IPS-18c (cell line): ENCODE results near the gene TGM2.

Experiments
- H3K4me3 ChIP-seq: 2 replicates; pipeline ENCODE4 v1.7.0; 2013; ENCODE audit warnings: low read depth, mild to moderate bottlenecking, low read length, moderate library complexity; ENCODE audit not compliant: insufficient read depth
- H3K9me3 ChIP-seq: one replicate; pipeline ENCODE4 v1.6.1; 2013; ENCODE audit warnings: mild to moderate bottlenecking, low read length, moderate library complexity; ENCODE audit not compliant: control insufficient read depth, insufficient read depth

The TGM2 gene

GRCh38 chr20:38119446-38119845 lies 45.6 kb downstream of the TGM2 start:
- no peaks in the 10 kb centered on the region for H3K9me3 ChIP-seq
- H3K4me3 ChIP-seq, result no peak overlapping the region

- no peak overlapping the region for H3K4me3 ChIP-seq
- H3K9me3 ChIP-seq, result no peaks in the 10 kb centered on the region
These were observed 47.4 kb downstream of the TGM2 start for GRCh38 chr20:38117635-38118034.

DNA sequence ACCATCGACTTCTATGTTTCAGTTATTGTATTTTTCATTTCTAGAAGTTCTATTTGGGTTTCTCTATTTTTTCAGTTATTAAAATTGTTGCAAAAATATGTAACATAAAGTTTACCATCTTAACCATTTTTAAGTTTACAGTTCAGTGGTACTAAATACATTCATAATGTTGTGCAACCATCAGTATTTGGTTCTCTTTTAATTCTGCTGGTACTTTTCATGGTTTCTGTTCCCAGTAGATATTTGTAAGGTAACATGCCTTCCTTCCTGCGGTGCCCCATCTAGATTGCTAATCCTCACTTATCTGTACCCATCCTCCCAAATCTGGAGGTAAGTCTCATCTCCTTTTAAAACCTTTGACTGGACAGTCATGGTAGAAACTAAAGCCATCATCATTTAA lies 47.9 kb downstream of the TGM2 start:
- H3K4me3 ChIP-seq, result no peak overlapping the region
- H3K9me3 ChIP-seq, result no peaks in the 10 kb centered on the region

DNA sequence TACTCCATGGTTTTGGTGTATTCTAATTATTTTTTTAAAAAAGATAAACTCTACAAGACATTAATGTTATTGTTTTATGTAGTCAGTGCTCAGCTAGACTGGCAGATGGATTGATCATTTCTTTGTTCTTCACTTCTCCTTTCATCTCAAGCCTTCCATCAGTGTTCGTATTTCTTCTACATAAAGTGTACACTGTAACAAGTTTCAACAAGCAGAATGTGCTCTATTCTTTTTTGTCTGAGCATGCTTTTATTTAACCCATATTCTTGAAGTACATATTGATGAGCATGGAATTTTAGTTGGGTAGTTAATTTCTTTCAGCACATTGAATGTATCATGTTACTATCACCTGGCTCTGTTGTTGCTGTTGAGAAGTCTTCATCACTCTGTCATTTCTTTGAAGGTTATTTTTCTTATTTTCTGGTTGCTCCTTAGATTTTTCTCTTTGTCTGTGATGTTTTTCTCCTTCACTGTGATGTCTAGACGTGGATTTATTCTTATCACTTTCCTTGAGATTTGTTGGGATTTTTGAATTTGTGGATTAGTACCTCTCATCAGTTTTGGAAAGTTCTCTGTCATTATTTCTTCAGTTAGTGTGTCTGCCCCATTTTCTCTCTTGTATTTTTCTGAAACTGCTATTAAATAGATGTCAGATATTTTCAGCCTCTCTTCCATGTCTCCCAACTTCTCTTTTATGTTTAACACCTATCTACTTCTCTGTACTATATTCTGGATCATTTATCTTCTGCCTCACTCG lies 48.5 kb downstream of the TGM2 start:
- no peaks in the 10 kb centered on the region for H3K9me3 ChIP-seq
- no peak overlapping the region for H3K4me3 ChIP-seq

DNA sequence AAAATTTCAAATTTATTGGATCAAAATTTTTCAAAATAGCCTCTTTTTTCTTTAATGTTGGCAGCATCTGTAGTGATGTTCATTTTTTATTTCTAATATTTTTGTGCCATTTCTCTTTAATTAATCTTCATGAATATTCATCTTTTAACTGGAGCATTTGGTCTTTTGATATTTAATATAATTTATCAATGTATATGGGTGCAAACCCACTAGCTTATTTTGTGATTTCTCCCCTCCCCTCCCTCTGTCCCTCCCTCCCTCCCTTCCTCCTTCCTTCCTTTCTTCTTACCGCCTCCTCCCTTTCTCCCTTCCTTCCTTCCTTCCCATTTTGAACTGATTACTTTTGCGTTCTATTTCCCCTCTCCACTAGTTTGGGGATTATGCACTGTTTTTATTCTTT lies 49.2 kb downstream of the TGM2 start:
- Histone ChIP-seq H3K4me3 (no peak overlapping the region), H3K9me3 (no peaks in the 10 kb centered on the region)

GRCh38 chr20:38115205-38115604 lies 49.9 kb downstream of the TGM2 start:
- no peak overlapping the region for H3K4me3 ChIP-seq
- no peaks in the 10 kb centered on the region for H3K9me3 ChIP-seq

- Histone ChIP-seq H3K4me3 (no peak overlapping the region), H3K9me3 (no peaks in the 10 kb centered on the region)
These were observed 50.7 kb downstream of the TGM2 start for GRCh38 chr20:38114353-38114791.

- no peak overlapping the region for H3K4me3 ChIP-seq
- no peaks in the 10 kb centered on the region for H3K9me3 ChIP-seq
These were observed 51.4 kb downstream of the TGM2 start for GRCh38 chr20:38113401-38114325.

DNA sequence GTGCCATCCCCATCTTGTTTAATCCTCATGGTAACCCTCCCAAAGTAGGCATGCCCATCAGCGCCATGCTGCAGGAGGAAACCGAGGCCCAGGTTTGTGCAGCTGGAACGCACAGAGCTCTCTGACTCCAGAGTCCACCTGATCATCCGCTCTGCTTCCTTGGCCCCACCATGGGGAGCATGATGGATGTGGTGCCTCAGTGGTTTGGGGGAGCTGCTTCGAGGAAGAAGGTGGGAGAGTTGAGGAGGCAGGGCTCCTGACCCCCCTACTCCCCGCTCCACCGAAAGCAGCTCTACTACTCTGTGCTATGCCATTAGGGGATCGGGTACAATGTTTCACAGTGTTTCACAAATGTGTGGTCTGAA lies 52.2 kb downstream of the TGM2 start:
- no peaks in the 10 kb centered on the region for H3K9me3 ChIP-seq
- H3K4me3 ChIP-seq, result no peak overlapping the region

DNA sequence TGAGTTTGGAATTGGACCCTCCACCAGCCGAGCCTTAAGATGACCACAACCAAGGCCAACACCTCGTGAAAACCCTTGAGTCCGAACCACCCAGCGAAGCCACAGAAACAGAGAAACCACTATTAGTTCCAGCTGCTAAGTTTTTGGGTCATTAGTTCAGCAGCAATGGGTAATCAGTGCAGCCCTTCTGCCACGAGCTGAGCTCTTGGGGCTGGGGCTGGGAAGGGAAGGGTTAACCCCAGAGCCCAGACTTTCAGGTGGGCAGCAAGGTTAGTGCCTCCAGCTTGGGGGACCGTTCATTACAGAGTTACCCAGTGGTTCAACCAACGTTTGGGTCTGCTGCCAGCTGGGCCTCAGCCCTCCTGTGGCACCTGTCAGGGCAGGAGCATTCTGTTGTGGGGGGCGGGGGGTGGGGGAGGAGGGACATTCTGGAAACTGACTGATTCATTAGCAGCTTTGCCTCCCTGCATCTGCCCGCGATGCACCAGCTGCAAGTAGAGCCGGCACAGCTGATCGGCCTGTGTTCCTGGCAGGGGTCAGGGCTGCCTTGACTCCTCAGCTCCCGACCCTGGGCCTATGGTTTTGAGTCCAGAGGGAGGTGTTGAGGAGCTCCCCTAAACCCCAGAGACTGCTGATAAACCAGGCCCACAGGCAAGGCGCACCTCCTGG lies 52.7 kb downstream of the TGM2 start:
- Histone ChIP-seq H3K4me3 (no peak overlapping the region), H3K9me3 (no peaks in the 10 kb centered on the region)

DNA sequence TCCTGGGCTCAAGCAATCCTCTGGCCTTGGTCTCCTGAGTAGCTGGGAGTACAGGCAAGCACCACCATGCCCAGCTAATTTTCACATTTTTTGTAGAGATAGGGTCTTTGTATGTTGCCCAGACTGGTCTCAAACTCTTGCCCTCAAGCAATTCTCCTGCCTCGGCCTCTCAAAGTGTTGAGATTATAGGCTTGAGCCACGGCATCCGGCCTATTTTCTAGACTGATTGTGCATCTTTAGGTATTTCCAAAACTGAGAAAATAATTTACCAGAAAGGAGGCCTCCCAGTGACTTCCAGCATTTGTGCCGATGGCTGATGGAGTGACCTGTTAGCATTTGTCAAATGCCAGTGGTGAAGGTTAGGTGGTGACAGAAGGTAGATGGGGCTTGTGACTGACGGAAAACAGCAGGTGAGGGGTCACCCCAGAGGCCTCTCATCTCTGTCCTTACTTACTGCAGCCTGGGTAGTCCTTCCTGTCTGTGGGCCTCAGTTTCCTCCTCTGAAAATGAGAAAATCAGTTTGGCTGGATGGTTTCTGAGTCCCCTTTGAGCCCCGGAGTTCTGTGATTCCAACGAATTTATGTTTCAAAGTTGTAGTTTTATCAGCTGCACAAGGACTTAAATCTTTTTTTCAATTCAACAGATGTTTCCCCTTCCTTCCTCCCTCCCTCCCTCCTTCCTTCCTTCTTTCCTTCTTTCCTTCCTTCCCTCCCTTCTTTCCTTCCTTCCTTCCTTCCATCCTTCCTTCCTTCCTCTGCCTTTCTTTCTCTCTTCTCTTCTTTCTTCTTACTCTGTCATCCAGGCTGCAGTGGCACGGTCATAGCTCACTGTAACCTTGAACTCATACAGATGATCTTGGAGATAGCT lies 53.5 kb downstream of the TGM2 start:
- Histone ChIP-seq H3K9me3 (no peaks in the 10 kb centered on the region), H3K4me3 (no peak overlapping the region)

DNA sequence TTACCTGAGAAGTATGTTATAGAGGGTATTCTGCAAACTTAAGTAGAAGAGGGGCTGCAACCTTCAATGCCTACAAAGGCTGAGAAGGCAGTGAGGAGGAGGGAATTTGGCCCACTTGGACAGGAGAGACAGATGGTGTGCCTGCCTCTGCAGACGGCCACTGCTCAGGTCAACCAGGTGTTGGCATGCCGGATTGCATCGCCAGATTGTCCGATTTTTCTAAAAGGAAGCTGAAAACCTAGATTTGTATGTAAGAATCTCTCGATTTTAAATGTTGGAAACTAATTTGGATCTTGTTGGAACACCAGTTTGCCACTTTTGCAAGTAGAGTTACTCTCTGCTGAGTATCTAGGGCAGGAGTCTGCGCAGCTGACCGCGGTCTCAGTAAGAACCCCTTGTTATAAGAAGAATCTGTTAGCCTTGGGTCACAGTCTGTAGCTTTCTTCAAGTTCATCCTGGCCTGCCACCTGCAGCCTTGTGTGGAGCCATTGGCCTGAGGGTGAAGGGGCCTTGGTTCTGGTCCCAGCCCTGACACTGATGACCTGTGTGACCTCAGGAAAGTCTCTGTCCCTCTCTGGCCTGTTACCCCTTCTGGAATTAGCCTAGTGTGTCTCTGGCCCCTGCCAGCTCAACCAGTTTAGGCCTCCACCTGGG lies 54.4 kb downstream of the TGM2 start:
- Histone ChIP-seq H3K9me3 (no peaks in the 10 kb centered on the region), H3K4me3 (no peak overlapping the region)

DNA sequence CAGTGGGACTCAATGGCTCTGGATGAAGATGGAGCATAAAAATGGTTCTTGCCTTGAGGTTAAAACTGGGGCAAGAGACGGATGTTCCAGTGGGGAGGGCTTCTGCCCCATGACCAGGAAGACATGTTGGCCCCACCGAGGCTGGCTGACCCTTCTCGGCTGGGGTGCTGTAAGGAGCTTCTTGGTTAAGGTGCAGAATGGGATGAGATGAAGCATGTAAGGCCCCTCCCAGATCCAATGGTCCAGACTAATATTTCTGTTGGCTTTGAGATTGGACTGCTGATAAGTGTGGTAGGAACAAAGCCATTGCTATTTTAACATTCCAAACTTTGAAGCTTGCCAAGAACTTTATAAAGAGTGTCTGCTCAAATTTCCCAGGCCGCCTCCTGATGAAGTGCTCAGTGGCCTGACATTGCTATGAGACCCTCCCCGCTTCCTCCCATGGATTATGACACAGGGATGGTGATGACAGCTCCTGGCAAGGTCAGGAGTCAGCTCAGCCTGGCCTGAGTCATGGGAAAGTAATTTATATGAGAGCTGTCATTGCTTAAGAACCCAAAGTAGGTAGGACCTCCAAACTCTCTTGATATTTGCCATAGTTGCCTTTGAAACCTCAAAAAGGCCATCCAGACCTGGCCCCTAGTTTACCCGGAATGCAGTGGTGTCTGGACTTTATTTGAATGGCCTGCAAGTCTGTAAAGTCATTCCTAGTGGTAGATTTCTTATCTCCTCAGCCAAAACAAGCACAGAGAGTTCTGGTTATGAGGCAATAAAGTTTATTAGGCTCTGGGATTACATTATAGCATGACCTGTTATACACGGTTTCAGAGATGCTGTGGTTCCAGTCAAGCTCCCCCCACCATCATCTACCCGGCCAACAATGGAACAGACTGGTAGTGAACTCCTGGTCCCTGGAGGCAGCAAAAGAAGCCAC lies 55.2 kb downstream of the TGM2 start:
- H3K9me3 ChIP-seq, result no peaks in the 10 kb centered on the region
- no peak overlapping the region for H3K4me3 ChIP-seq

- no peaks in the 10 kb centered on the region for H3K9me3 ChIP-seq
- H3K4me3 ChIP-seq, result no peak overlapping the region
These were observed 56.0 kb downstream of the TGM2 start for GRCh38 chr20:38108986-38109541.

- no peak overlapping the region for H3K4me3 ChIP-seq
- H3K9me3 ChIP-seq, result no peaks in the 10 kb centered on the region
These were observed 56.6 kb downstream of the TGM2 start for GRCh38 chr20:38108438-38108985.
